Stimulated activated CD8-positive, alpha-beta memory T cell treated with anti-CD3 and anti-CD28 coated beads, Interleukin-15, amount 100 ng/mL, for 48 hours (primary cell): ENCODE data around the gene PARVG.

Experiments
- DNase-seq, 2 donors: peaks; one replicate each; pipeline ENCODE4 v3.0.0-alpha.2; 2020; ENCODE audit warnings: low read depth in 2 of 2

Gene PARVG

GRCh38 chr22:44180706-44181032 is at the start of gene PARVG:
PARVG (plus strand) TSS chr22:44180925; CDS start chr22:44183330, 2,405 bp downstream.
- no peak for DNase-seq

- DNase-seq, result no peak
These were observed 49.3 kb upstream of the PARVG start for GRCh38 chr22:44131412-44131811.

GRCh38 chr22:44131989-44132685 is 48.6 kb upstream of the PARVG start:
- no peak for DNase-seq

- DNase-seq, result no peak
These were observed 48.0 kb upstream of the PARVG start for GRCh38 chr22:44132724-44133123.

- DNase-seq, result no peak
These were observed 47.6 kb upstream of the PARVG start for GRCh38 chr22:44133161-44133560.

- no peak for DNase-seq
These were observed 46.7 kb upstream of the PARVG start for GRCh38 chr22:44133901-44134571.

- no peak for DNase-seq
These were observed 44.6 kb upstream of the PARVG start for GRCh38 chr22:44136112-44136511.

- no peak for DNase-seq
These were observed 43.9 kb upstream of the PARVG start for GRCh38 chr22:44136786-44137185.

- no peak for DNase-seq
These were observed 43.3 kb upstream of the PARVG start for GRCh38 chr22:44137415-44137814.

- DNase-seq, result no peak
These were observed 41.0 kb upstream of the PARVG start for GRCh38 chr22:44139773-44140172.

GRCh38 chr22:44142421-44143104 is 38.2 kb upstream of the PARVG start:
- no peak for DNase-seq

GRCh38 chr22:44143105-44143474 is 37.6 kb upstream of the PARVG start:
- DNase-seq, result no peak

- DNase-seq, result no peak
These were observed 37.1 kb upstream of the PARVG start for GRCh38 chr22:44143579-44143978.

GRCh38 chr22:44144046-44144569 is 36.6 kb upstream of the PARVG start:
- no peak for DNase-seq

- DNase-seq, result no peak
These were observed 35.2 kb upstream of the PARVG start for GRCh38 chr22:44145544-44145943.

- DNase-seq, result no peak
These were observed 34.5 kb upstream of the PARVG start for GRCh38 chr22:44146088-44146861.

- no peak for DNase-seq
These were observed 33.6 kb upstream of the PARVG start for GRCh38 chr22:44147008-44147645.

- no peak for DNase-seq
These were observed 32.7 kb upstream of the PARVG start for GRCh38 chr22:44147821-44148574.

- DNase-seq, result no peak
These were observed 29.0 kb upstream of the PARVG start for GRCh38 chr22:44151676-44152075.

- no peak for DNase-seq
These were observed 27.0 kb upstream of the PARVG start for GRCh38 chr22:44153710-44154109.

GRCh38 chr22:44154436-44154942 is 26.2 kb upstream of the PARVG start:
- DNase-seq, result no peak
